Large intestine (tissue), 3 donors: ENCODE measurements around the gene LRRFIP1. TPM values are rescaled to one million over a fixed set of nuclear protein-coding genes. Genes with fewer than 3 reads are reported as not detected.
A peak's percentile ranks its signal among the peaks of the same experiment; 100 is the strongest.
"Not testable (repeated sequence)": the region's sequence is repeated elsewhere in the genome, so short reads cannot be mapped to it uniquely, and the experiment has no call there.

Source experiments
- DNase-seq, 2 donors: peaks; one replicate each; pipeline versions ENCODE4 v3.0.0 to v3.0.0-alpha.2; 2013
- H3K27ac ChIP-seq: one replicate; pipeline ENCODE4 v1.5.1; 2013; ENCODE audit warnings: low read length
- H3K27me3 ChIP-seq: 2 replicates; pipeline ENCODE4 v1.6.1; 2013; ENCODE audit warnings: low read length; ENCODE audit not compliant: control insufficient read depth, insufficient read depth
- H3K36me3 ChIP-seq: 2 replicates; pipeline ENCODE4 v1.6.1; 2013; ENCODE audit warnings: low read length; ENCODE audit not compliant: control insufficient read depth, insufficient read depth
- H3K4me1 ChIP-seq: one replicate; pipeline ENCODE4 v1.6.1; 2013; ENCODE audit warnings: low read length; ENCODE audit not compliant: control insufficient read depth, insufficient read depth
- H3K4me3 ChIP-seq: one replicate; pipeline ENCODE4 v1.5.1; 2013; ENCODE audit warnings: low read length
- H3K9me3 ChIP-seq: one replicate; pipeline ENCODE4 v1.6.1; 2013; ENCODE audit warnings: mild to moderate bottlenecking, low read depth, low read length, moderate library complexity; ENCODE audit not compliant: control insufficient read depth
- WGBS: methylation state at CpG from one replicate; pipeline ENCODE4 v1.1.5; 2013; ENCODE audit warnings: low lambda C conversion rate; ENCODE audit not compliant: insufficient coverage; 5-methylcytosine and 5-hydroxymethylcytosine counted together
- polyA plus RNA-seq: library from polyadenylated mRNA; unstranded; fragments of 120-200 nt; gene quantifications from one replicate; pipeline ENCODE4 v1.2.1, GENCODE V29; 2013

The LRRFIP1 gene
- polyA plus RNA-seq, 1 donor, result 65.4 TPM

DNA sequence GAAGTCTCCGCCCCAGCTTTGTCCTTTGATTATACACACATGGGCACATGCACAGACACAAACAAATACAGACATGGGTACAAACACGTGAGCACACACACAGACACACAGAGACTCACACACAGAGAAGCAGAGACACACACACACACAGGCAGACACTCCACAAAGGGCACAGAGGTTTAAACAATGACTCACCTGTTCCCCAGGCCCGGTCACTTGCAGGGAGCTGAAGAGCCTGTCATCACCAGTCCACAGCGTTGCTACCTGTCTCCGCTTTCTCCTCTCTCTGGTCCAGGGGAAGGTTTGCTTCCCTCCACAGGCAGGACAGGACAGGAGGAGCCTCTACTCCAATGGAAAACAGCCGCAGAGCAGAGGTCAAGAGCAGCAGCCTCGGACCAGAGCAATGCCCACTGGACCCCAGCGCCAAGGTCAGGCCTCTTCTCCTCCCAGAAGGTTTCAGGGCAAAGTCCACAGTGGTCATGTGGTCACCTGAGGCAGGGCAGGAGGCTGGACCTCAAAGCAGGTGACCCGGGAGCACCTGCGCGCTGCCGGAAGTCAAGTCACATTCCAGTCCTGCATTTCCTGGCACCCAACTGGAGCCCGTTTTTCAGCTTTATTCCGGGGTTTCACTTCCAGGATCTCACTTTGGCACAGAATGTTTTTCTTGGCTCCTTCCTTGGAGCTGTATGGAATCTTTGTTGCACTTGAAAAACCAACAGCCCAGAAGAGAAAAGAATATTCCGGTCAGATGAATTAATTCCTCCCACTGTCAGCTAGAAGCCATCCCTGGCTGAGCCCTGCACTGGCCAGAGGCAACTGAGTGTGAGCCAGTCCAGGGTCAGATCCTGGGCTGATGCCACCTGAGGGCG is 36.9 kb upstream of the LRRFIP1 start, which contains the start of gene RAB17:
Gene RAB17 (minus strand): TSS at position 463 of the 869 bp plus-strand sequence. CDS start 4,580 bp downstream, outside the sequence.
- no peaks in the 10 kb centered on the region for H3K9me3 ChIP-seq
- H3K4me3 ChIP-seq, result peak within 1 kb of the TSS; percentile 59
- peak within 1 kb of the TSS; percentile 96 for H3K27ac ChIP-seq
- 20% methylated on average over 1 of the region's 16 CpGs for WGBS
- peaks cover 41% of the 10 kb centered on the region for H3K4me1 ChIP-seq
- no peaks in the 10 kb centered on the region for H3K27me3 ChIP-seq
- H3K36me3 ChIP-seq, result peaks cover 7% of the 10 kb centered on the region
- peak; percentile 92 to 95 for DNase-seq

DNA sequence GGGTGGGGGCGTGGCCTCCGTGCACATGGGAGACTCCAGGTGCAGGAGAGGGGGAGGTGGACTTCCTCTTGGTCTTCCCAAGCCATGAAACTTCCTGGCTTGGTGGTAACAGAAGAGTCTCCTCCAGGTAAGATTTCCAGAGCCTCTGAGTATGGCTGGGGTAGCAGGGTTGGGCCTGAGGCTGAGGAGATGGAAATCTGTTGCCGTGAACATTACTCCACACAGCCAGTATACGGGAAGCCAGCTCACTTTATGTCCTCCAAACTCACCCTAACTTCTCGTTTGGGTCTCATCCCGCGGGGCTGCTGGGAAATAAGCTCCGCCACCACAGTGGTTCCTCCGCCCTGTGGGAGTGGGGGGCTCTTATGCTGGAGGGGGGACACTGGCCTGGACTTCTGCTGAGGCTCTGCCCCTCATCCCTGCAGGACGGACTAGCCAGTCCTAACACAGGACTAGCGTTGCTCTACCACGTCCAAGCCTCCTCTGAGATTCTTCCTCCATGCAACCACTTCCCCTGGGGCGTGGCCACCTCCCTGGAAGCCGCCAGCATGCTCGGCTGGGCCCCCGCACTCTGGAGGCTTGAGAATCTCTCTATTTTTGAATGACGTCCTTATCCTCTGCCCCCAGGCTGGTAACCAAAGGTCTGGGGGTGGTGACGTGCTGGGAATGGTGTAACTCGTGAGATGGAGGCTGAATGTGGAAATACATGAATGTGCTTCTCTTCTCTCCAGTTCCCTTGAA is 36.1 kb upstream of the LRRFIP1 start:
- Histone ChIP-seq H3K4me3 (peak overlapping the region; percentile 59), H3K27me3 (no peaks in the 10 kb centered on the region), H3K4me1 (peaks cover 47% of the 10 kb centered on the region), H3K36me3 (no peaks in the 10 kb centered on the region), H3K9me3 (no peaks in the 10 kb centered on the region), H3K27ac (peak overlapping the region; percentile 96)
- peak in 1 of 2 donors; percentile 58 for DNase-seq
- 59% methylated on average over 2 of the region's 19 CpGs for WGBS

GRCh38 chr2:237592425-237592980 is 34.9 kb upstream of the LRRFIP1 start:
- no CpG with 5 or more reads among the region's 18 CpGs for WGBS
- H3K27me3 ChIP-seq, result no peaks in the 10 kb centered on the region
- no peaks in the 10 kb centered on the region for H3K9me3 ChIP-seq
- H3K4me1 ChIP-seq, result peaks cover 54% of the 10 kb centered on the region
- no peaks in the 10 kb centered on the region for H3K36me3 ChIP-seq
- H3K27ac ChIP-seq, result no peak overlapping the region
- no peak overlapping the region for H3K4me3 ChIP-seq
- DNase-seq, result no peak

DNA sequence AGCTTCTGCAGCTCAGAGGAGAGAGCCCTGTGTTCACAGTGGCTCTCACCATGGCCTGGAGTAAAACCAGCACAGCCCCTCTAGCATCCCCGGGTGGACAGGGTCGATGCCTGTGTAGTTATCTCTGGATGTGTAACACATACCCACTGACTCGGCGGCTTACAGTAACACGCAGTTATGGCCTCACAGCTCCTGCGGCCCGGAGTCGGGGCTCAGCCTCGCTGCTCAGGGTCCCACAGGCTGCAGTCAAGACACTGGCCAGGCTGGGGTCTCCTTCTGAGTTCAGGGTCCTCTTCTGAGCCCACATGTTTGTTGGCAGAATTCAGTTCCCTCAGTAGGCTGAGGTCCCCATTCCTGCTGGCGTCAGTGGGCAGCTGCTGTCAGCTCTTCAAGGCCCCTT is 34.4 kb upstream of the LRRFIP1 start:
- WGBS, result no CpG with 5 or more reads among the region's 10 CpGs
- H3K27ac ChIP-seq, result no peak overlapping the region
- H3K4me3 ChIP-seq, result no peak overlapping the region
- peaks cover 54% of the 10 kb centered on the region for H3K4me1 ChIP-seq
- no peaks in the 10 kb centered on the region for H3K36me3 ChIP-seq
- H3K27me3 ChIP-seq, result no peaks in the 10 kb centered on the region
- no peak for DNase-seq
- no peaks in the 10 kb centered on the region for H3K9me3 ChIP-seq

GRCh38 chr2:237593596-237594320 is 33.6 kb upstream of the LRRFIP1 start:
- no peak for DNase-seq

DNA sequence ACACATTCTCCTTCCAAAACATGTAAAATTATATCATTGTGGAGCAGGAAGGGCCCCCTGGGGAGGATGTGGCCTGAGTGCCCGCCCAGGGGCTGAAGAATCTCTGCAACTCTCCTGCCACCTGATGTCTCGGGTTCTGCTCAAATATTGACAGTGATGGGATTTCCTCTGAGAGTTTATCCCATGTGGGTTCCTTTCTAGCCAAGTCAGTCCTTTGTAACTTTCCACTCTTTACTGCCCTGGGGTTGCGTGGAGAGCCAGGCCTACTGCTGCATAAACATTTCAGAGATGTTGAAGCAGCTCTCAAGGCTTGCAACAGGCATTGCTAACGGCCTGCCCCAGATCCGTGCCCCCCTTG is 32.9 kb upstream of the LRRFIP1 start:
- H3K4me1 ChIP-seq, result peaks cover 54% of the 10 kb centered on the region
- no CpG with 5 or more reads among the region's 5 CpGs for WGBS
- H3K36me3 ChIP-seq, result no peaks in the 10 kb centered on the region
- no peak overlapping the region for H3K4me3 ChIP-seq
- H3K27ac ChIP-seq, result peak overlapping the region; percentile 74
- no peaks in the 10 kb centered on the region for H3K27me3 ChIP-seq
- DNase-seq, result no peak
- no peaks in the 10 kb centered on the region for H3K9me3 ChIP-seq

More at GRCh38 chr2:237593596-237594320, 33.6 kb upstream of the LRRFIP1 start:
- H3K27ac ChIP-seq, result peak overlapping the region; percentile 74
- peaks cover 54% of the 10 kb centered on the region for H3K4me1 ChIP-seq
- H3K9me3 ChIP-seq, result no peaks in the 10 kb centered on the region
- no peaks in the 10 kb centered on the region for H3K27me3 ChIP-seq
- H3K36me3 ChIP-seq, result no peaks in the 10 kb centered on the region
- no peak overlapping the region for H3K4me3 ChIP-seq
- WGBS, result 100% methylated on average over 1 of the region's 17 CpGs

- H3K27me3 ChIP-seq, H3K4me3 ChIP-seq, H3K36me3 ChIP-seq, H3K9me3 ChIP-seq, DNase-seq: not testable (repeated sequence)
- WGBS, result no CpG with 5 or more reads among the region's 5 CpGs
- Histone ChIP-seq H3K27ac (peak overlapping the region; percentile 74), H3K4me1 (peaks cover 67% of the 10 kb centered on the region)
Measured at GRCh38 chr2:237595829-237596519, 31.4 kb upstream of the LRRFIP1 start.

DNA sequence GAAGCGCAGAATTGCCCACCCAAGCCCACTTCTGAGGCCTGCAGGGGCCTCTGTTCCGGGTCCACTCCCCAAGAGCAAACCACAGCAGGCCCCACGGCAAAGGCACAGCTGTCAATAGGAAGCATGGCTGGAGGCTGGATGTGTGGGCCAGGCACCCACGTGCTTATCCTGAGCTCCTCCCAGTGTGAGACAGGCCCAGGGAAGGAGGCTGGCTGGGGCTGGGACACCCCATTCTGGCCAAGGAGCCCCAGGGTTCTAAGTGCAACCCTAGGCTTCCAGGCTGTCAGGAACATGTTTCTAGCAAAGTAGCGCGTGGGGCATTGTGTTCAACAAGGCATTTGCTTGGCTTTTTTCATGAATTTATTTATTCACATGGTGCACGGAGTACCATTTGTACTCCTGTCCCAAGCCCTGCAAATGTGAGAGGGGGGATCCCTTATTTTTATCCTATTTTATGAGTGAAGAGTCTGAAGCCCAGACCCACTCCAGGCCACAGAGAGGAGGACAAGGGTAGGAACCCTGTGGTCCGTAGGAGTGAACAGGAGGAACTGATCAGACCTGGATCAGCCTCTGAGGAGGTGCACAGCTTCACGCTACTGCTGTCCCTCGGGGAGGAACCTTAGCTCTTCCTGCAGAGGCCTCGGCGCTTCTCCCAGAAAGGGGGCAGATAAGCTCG is 30.7 kb upstream of the LRRFIP1 start:
- Histone ChIP-seq H3K9me3 (no peaks in the 10 kb centered on the region), H3K27ac (peak overlapping the region; percentile 49), H3K27me3 (no peaks in the 10 kb centered on the region), H3K4me3 (no peak overlapping the region), H3K4me1 (peaks cover 66% of the 10 kb centered on the region), H3K36me3 (no peaks in the 10 kb centered on the region)
- WGBS, result no CpG with 5 or more reads among the region's 13 CpGs
- peak; percentile 59 to 81 for DNase-seq
